Activated naive CD4-positive, alpha-beta T cell (primary cell): ENCODE data around the gene FNBP1.
"Not testable (repeated sequence)": the region's sequence is repeated elsewhere in the genome, so short reads cannot be mapped to it uniquely, and the experiment has no call there.

ENCODE experiments used
- DNase-seq, 4 experiments: peaks; one replicate each; lab custom pipeline; 2025; lab: John Stamatoyannopoulos, UW

FNBP1 gene

GRCh38 chr9:130021842-130022241 is 21.1 kb downstream of the FNBP1 start:
- DNase-seq: not testable (repeated sequence)

- DNase-seq: no peak
Measured at GRCh38 chr9:130021123-130021522, 21.9 kb downstream of the FNBP1 start.

- DNase-seq: no peak
Measured at GRCh38 chr9:130020618-130021017, 22.4 kb downstream of the FNBP1 start.

GRCh38 chr9:130018265-130018664 is 24.7 kb downstream of the FNBP1 start:
- no peak for DNase-seq

GRCh38 chr9:130017510-130017909 is 25.5 kb downstream of the FNBP1 start:
- DNase-seq: not testable (repeated sequence)

GRCh38 chr9:130017076-130017475 is 25.9 kb downstream of the FNBP1 start:
- DNase-seq: no peak

GRCh38 chr9:130015353-130016019 is 27.5 kb downstream of the FNBP1 start:
- no peak for DNase-seq

GRCh38 chr9:130013326-130013725 is 29.7 kb downstream of the FNBP1 start:
- no peak for DNase-seq

GRCh38 chr9:130010151-130010988 is 32.6 kb downstream of the FNBP1 start:
- no peak for DNase-seq

- not testable (repeated sequence) for DNase-seq
Measured at GRCh38 chr9:130009546-130009945, 33.4 kb downstream of the FNBP1 start.

- DNase-seq: no peak
Measured at GRCh38 chr9:130008538-130008937, 34.5 kb downstream of the FNBP1 start.

- DNase-seq: not testable (repeated sequence)
Measured at GRCh38 chr9:130006952-130007351, 36.0 kb downstream of the FNBP1 start.

GRCh38 chr9:130003943-130004552 is 38.9 kb downstream of the FNBP1 start:
- no peak for DNase-seq

- DNase-seq: no peak
Measured at GRCh38 chr9:130002320-130002719, 40.7 kb downstream of the FNBP1 start.

- DNase-seq: no peak
Measured at GRCh38 chr9:130001190-130001589, 41.8 kb downstream of the FNBP1 start.

- DNase-seq: no peak
Measured at GRCh38 chr9:129999141-129999510, 43.9 kb downstream of the FNBP1 start.

- no peak for DNase-seq
Measured at GRCh38 chr9:129998491-129999140, 44.4 kb downstream of the FNBP1 start.

- not testable (repeated sequence) for DNase-seq
Measured at GRCh38 chr9:129997706-129998105, 45.3 kb downstream of the FNBP1 start.

GRCh38 chr9:129996161-129996830 is 46.7 kb downstream of the FNBP1 start:
- DNase-seq: no peak

GRCh38 chr9:129995409-129996160 is 47.4 kb downstream of the FNBP1 start:
- no peak for DNase-seq

- DNase-seq: no peak
Measured at GRCh38 chr9:129994882-129995281, 48.1 kb downstream of the FNBP1 start.
